Stimulated activated CD4-positive, alpha-beta T cell treated with anti-CD3 and anti-CD28 coated beads, Interleukin-1b, Interleukin-23, amount 100 ng/mL, for 4 hours (primary cell): ENCODE results near the gene KANSL1.

Experiments used
- DNase-seq, 2 donors: peaks; one replicate each; pipeline ENCODE4 v3.0.0-alpha.2; 2020; ENCODE audit warnings: low read depth in 2 of 2

The KANSL1 gene

GRCh38 chr17:46074540-46074939 is 118.7 kb downstream of the KANSL1 start:
- DNase-seq, result no peak

GRCh38 chr17:46072998-46073397 is 120.2 kb downstream of the KANSL1 start:
- DNase-seq, result no peak

GRCh38 chr17:46071796-46072195 is 121.4 kb downstream of the KANSL1 start:
- no peak for DNase-seq

- DNase-seq, result no peak
These were observed 128.8 kb downstream of the KANSL1 start for GRCh38 chr17:46064460-46064859.

GRCh38 chr17:46063241-46063640 is 130.0 kb downstream of the KANSL1 start:
- DNase-seq, result no peak

GRCh38 chr17:46061435-46061834 is 131.8 kb downstream of the KANSL1 start:
- DNase-seq, result no peak

- DNase-seq, result no peak
These were observed 132.8 kb downstream of the KANSL1 start for GRCh38 chr17:46060461-46060860.

- DNase-seq, result no peak
These were observed 133.7 kb downstream of the KANSL1 start for GRCh38 chr17:46059486-46059885.

GRCh38 chr17:46057366-46057765 is 135.9 kb downstream of the KANSL1 start:
- DNase-seq, result no peak

- no peak for DNase-seq
These were observed 136.4 kb downstream of the KANSL1 start for GRCh38 chr17:46056800-46057304.

- no peak for DNase-seq
These were observed 139.2 kb downstream of the KANSL1 start for GRCh38 chr17:46053911-46054534.

- DNase-seq, result no peak
These were observed 143.6 kb downstream of the KANSL1 start for GRCh38 chr17:46049656-46050055.

GRCh38 chr17:46047856-46048255 is 145.4 kb downstream of the KANSL1 start:
- no peak for DNase-seq

GRCh38 chr17:46047398-46047797 is 145.8 kb downstream of the KANSL1 start:
- DNase-seq, result no peak

GRCh38 chr17:46046957-46047356 is 146.3 kb downstream of the KANSL1 start:
- no peak for DNase-seq

- DNase-seq, result no peak
These were observed 147.6 kb downstream of the KANSL1 start for GRCh38 chr17:46045639-46046038.

- DNase-seq, result no peak
These were observed 148.2 kb downstream of the KANSL1 start for GRCh38 chr17:46044989-46045388.

- peak in 1 of 2 donors; percentile 44 for DNase-seq
These were observed 148.8 kb downstream of the KANSL1 start for GRCh38 chr17:46044286-46044928.

GRCh38 chr17:46043606-46044005 is 149.6 kb downstream of the KANSL1 start:
- DNase-seq, result no peak

- DNase-seq, result no peak
These were observed 150.3 kb downstream of the KANSL1 start for GRCh38 chr17:46042925-46043324.

GRCh38 chr17:46042246-46042645 is 151.0 kb downstream of the KANSL1 start:
- no peak for DNase-seq

GRCh38 chr17:46039592-46040186 is 153.5 kb downstream of the KANSL1 start:
- DNase-seq, result no peak

- no peak for DNase-seq
These were observed 154.3 kb downstream of the KANSL1 start for GRCh38 chr17:46038937-46039336.
